Adrenal gland (tissue), 12 donors: ENCODE data around the gene SPOCK2. TPM values are rescaled to one million over a fixed set of nuclear protein-coding genes. Genes with fewer than 3 reads are reported as not detected.

ENCODE experiments used
- DNase-seq, 7 donors: peaks; one replicate each; pipeline ENCODE4 v3.0.0-alpha.2; 2019 to 2020
- H3K27ac ChIP-seq, 5 donors: fragments of 200-600 bp; sonication (generic) in 4 of 5; 1 replicate in 3 of 5; 2 replicates in 2 of 5; pipeline versions ENCODE4 v1.5.1 to v1.8.0; 2016 to 2020; ENCODE audit warnings: mild to moderate bottlenecking in 1 of 5
- H3K27me3 ChIP-seq: fragments of 200-600 bp; 2 replicates; pipeline ENCODE4 v1.8.0; 2021
- H3K36me3 ChIP-seq, 2 donors: fragments of 200-600 bp; replicated peaks in 1 of 2; 1 replicate in 1 of 2; 2 replicates in 1 of 2; pipeline versions ENCODE4 v1.5.1 to v1.8.0; 2018 to 2022
- H3K4me1 ChIP-seq, 2 donors: fragments of 200-600 bp; replicated peaks in 1 of 2; 1 replicate in 1 of 2; 2 replicates in 1 of 2; pipeline versions ENCODE4 v1.5.1 to v1.8.0; 2018 to 2021
- H3K4me3 ChIP-seq, 4 donors: fragments of 200-600 bp; sonication (generic) in 3 of 4; one replicate each; pipeline ENCODE4 v1.5.1; 2016 to 2018
- H3K9me3 ChIP-seq, 3 donors: fragments of 200-600 bp; sonication (generic) in 1 of 3; replicated peaks in 1 of 3; 1 replicate in 2 of 3; 2 replicates in 1 of 3; pipeline versions ENCODE4 v1.5.1 to v1.8.0; 2016 to 2021
- CTCF ChIP-seq, 6 experiments: fragments of 450-650 bp in 4 of 6; fragments of 200-600 bp in 2 of 6; sonication (generic) in 1 of 6; IDR thresholded peaks; 1 replicate in 5 of 6; 2 replicates in 1 of 6; pipeline versions ENCODE4 v1.5.1 to v1.8.0; 2016 to 2021; ENCODE audit warnings: antibody characterized with exemption in 6 of 6, mild to moderate bottlenecking in 2 of 6, moderate library complexity in 1 of 6
- POLR2A ChIP-seq, 2 donors: fragments of 450-650 bp; IDR thresholded peaks; one replicate each; pipeline ENCODE4 v1.6.1; 2017; ENCODE audit warnings: antibody characterized with exemption in 2 of 2, mild to moderate bottlenecking in 2 of 2, moderate library complexity in 1 of 2
- WGBS, 4 donors: extraction: QIAGEN DNeasy Blood & Tissue Kit in 2 of 4; methylation state at CpG; one replicate each; pipeline versions ENCODE4 v1.1.5 to v1.1.7; 2013 to 2017; 5-methylcytosine and 5-hydroxymethylcytosine counted together
- intact Hi-C, 2 donors: fragments of 100-400 bp; cut with DNase I; formaldehyde crosslinking; loops; one replicate each; pipeline versions ENCODE4 v1.14.1 to v1.15.0; 2022 to 2023
- polyA plus RNA-seq, 3 donors: library from polyadenylated mRNA; stranded (reverse); fragments of 200-250 nt in 2 of 3; fragments of 350-450 nt in 1 of 3; fragmentation: Illumina TruSeq in 1 of 3; extraction: RNeasy Lipid Tissue Mini Kit (QIAGEN cat#74804) in 1 of 3; gene quantifications; one replicate each; pipeline ENCODE4 v1.2.3, GENCODE V29; 2013 to 2014
- total RNA-seq, 9 donors: library from RNA; depleted of rRNA in 4 of 9; stranded (reverse); fragments of >200 nt in 4 of 9; fragments of 120-200 nt in 1 of 9; fragmentation: NEBNext Ultra II Directional in 1 of 9; extraction: Animal tissue kit (Norgen Biotek cat#: 25700) in 1 of 9; gene quantifications; one replicate each; pipeline versions ENCODE4 v1.1.0 to v1.2.4, GENCODE V29; 2013 to 2023
- donor health status: healthy with polysubstance abuse.
- donor health status: Bipolar disorder and iron deficiency.
- donor health status: DM: yes; HTN: yes; CAD: no.
- donor health status: DM: no; HTN: no; CAD: no.
- donor health status: DM: no; HTN: no; CAD: no.
- donor health status: DM: yes; HTN: yes; CAD: no.

The SPOCK2 gene
- total and polyA plus RNA-seq, 12 donors: 11.7 to 68.9 (median 37.4) TPM

GRCh38 chr10:72098301-72098835 lies 10.0 kb upstream of the SPOCK2 start:
- H3K4me3 ChIP-seq: no peak overlapping the region
- H3K27me3 ChIP-seq: no peaks in the 10 kb centered on the region
- H3K9me3 ChIP-seq: no peaks in the 10 kb centered on the region
- intact Hi-C loops: no loop called here
- peaks cover 0 to 19% of the 10 kb centered on the region in 2 donors for H3K36me3 ChIP-seq
- WGBS, 4 donors: 89 to 99% (median 97%) methylated on average over 3 of the region's 3 CpGs
- no peak for TF ChIP-seq CTCF (IDR thresholded peaks at IDR 0.05)
- TF ChIP-seq POLR2A (IDR thresholded peaks at IDR 0.05): no peak
- peaks cover 4 to 15% of the 10 kb centered on the region in 2 donors for H3K4me1 ChIP-seq
- no peak for DNase-seq
- H3K27ac ChIP-seq: peak overlapping the region in 2 of 5 donors; percentile 70 to 71

GRCh38 chr10:72097448-72098300 lies 9.3 kb upstream of the SPOCK2 start:
- DNase-seq: peak; percentile 70 to 91 (median 82)
- peaks cover 4 to 15% of the 10 kb centered on the region in 2 donors for H3K4me1 ChIP-seq
- intact Hi-C loops: no loop called here
- 41 to 54% (median 50%) methylated on average over 9 of the region's 9 CpGs for WGBS, 4 donors
- no peak overlapping the region for H3K4me3 ChIP-seq
- TF ChIP-seq POLR2A (IDR thresholded peaks at IDR 0.05): peak in 1 of 2 donors; percentile 42
- no peak for TF ChIP-seq CTCF (IDR thresholded peaks at IDR 0.05)
- peaks cover 0 to 18% of the 10 kb centered on the region in 2 donors for H3K36me3 ChIP-seq
- H3K27me3 ChIP-seq: no peaks in the 10 kb centered on the region
- no peaks in the 10 kb centered on the region for H3K9me3 ChIP-seq
- H3K27ac ChIP-seq: peak overlapping the region; percentile 3 to 71 (median 35)

- H3K27me3 ChIP-seq: no peaks in the 10 kb centered on the region
Measured at GRCh38 chr10:72096115-72097000, 8.0 kb upstream of the SPOCK2 start.

More at GRCh38 chr10:72096115-72097000, 8.0 kb upstream of the SPOCK2 start:
- no peak for TF ChIP-seq CTCF (IDR thresholded peaks at IDR 0.05)
- peak overlapping the region in 2 of 5 donors; percentile 4 to 19 for H3K27ac ChIP-seq
- no peak for DNase-seq
- H3K36me3 ChIP-seq: peaks cover 0 to 9% of the 10 kb centered on the region in 2 donors
- no peak overlapping the region for H3K4me3 ChIP-seq
- 79 to 85% (median 82%) methylated on average over 9 of the region's 9 CpGs for WGBS, 4 donors
- H3K4me1 ChIP-seq: peaks cover 4 to 15% of the 10 kb centered on the region in 2 donors
- intact Hi-C loops: no loop called here
- no peaks in the 10 kb centered on the region for H3K9me3 ChIP-seq
